ENCODE measurements around the gene NBDY.

DNA sequence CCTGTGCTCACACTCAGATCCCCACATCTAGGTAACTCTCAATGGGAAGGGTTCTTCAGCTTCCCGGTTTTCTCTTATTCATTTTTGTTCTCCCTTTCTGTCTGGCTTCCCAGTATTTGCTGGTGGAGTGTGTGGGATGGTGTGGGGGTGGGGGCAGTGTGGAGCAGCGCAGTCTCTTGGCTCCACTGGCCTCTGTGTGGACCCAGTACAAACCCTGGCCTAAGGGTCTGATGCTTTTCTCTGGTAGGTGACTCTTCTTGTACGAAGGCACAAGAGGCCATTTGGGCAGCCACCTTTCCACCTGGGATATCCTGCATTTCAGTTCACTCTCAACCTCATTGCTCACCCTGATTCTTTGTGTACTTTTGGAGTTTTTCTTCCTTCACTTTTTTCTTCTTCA lies 71.3 kb downstream of the NBDY start:
- TF ChIP-seq, protein P1, sequence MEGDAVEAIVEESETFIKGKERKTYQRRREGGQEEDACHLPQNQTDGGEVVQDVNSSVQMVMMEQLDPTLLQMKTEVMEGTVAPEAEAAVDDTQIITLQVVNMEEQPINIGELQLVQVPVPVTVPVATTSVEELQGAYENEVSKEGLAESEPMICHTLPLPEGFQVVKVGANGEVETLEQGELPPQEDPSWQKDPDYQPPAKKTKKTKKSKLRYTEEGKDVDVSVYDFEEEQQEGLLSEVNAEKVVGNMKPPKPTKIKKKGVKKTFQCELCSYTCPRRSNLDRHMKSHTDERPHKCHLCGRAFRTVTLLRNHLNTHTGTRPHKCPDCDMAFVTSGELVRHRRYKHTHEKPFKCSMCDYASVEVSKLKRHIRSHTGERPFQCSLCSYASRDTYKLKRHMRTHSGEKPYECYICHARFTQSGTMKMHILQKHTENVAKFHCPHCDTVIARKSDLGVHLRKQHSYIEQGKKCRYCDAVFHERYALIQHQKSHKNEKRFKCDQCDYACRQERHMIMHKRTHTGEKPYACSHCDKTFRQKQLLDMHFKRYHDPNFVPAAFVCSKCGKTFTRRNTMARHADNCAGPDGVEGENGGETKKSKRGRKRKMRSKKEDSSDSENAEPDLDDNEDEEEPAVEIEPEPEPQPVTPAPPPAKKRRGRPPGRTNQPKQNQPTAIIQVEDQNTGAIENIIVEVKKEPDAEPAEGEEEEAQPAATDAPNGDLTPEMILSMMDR (IDR thresholded peaks at IDR 0.05) = no peak
- TF ChIP-seq TEAD4 (CRISPR knock-in tag; IDR thresholded peaks at IDR 0.05) (no peak), NR3C1 (CRISPR knock-in tag; conservative IDR thresholded peaks at IDR 0.05; ENCODE audit: low read depth) (no peak), ELF4 (CRISPR knock-in tag; IDR thresholded peaks at IDR 0.05; ENCODE audit: low read depth) (no peak), ZBTB21 (CRISPR knock-in tag; IDR thresholded peaks at IDR 0.05; ENCODE audit: borderline replicate concordance) (no peak), GRHL2 (CRISPR knock-in tag; IDR thresholded peaks at IDR 0.05; ENCODE audit: insufficient replicate concordance, severe bottlenecking) (no peak)
- TF ChIP-seq, protein P2, sequence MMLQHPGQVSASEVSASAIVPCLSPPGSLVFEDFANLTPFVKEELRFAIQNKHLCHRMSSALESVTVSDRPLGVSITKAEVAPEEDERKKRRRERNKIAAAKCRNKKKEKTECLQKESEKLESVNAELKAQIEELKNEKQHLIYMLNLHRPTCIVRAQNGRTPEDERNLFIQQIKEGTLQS (CRISPR knock-in tag; conservative IDR thresholded peaks at IDR 0.05) = no peak
- TF ChIP-seq, protein P3, sequence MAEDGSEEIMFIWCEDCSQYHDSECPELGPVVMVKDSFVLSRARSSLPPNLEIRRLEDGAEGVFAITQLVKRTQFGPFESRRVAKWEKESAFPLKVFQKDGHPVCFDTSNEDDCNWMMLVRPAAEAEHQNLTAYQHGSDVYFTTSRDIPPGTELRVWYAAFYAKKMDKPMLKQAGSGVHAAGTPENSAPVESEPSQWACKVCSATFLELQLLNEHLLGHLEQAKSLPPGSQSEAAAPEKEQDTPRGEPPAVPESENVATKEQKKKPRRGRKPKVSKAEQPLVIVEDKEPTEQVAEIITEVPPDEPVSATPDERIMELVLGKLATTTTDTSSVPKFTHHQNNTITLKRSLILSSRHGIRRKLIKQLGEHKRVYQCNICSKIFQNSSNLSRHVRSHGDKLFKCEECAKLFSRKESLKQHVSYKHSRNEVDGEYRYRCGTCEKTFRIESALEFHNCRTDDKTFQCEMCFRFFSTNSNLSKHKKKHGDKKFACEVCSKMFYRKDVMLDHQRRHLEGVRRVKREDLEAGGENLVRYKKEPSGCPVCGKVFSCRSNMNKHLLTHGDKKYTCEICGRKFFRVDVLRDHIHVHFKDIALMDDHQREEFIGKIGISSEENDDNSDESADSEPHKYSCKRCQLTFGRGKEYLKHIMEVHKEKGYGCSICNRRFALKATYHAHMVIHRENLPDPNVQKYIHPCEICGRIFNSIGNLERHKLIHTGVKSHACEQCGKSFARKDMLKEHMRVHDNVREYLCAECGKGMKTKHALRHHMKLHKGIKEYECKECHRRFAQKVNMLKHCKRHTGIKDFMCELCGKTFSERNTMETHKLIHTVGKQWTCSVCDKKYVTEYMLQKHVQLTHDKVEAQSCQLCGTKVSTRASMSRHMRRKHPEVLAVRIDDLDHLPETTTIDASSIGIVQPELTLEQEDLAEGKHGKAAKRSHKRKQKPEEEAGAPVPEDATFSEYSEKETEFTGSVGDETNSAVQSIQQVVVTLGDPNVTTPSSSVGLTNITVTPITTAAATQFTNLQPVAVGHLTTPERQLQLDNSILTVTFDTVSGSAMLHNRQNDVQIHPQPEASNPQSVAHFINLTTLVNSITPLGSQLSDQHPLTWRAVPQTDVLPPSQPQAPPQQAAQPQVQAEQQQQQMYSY (CRISPR knock-in tag; IDR thresholded peaks at IDR 0.05) = no peak
- TF ChIP-seq, protein P4, sequence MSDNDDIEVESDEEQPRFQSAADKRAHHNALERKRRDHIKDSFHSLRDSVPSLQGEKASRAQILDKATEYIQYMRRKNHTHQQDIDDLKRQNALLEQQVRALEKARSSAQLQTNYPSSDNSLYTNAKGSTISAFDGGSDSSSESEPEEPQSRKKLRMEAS (CRISPR knock-in tag; IDR thresholded peaks at IDR 0.05) = no peak
- TF ChIP-seq, protein P5, sequence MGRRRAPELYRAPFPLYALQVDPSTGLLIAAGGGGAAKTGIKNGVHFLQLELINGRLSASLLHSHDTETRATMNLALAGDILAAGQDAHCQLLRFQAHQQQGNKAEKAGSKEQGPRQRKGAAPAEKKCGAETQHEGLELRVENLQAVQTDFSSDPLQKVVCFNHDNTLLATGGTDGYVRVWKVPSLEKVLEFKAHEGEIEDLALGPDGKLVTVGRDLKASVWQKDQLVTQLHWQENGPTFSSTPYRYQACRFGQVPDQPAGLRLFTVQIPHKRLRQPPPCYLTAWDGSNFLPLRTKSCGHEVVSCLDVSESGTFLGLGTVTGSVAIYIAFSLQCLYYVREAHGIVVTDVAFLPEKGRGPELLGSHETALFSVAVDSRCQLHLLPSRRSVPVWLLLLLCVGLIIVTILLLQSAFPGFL (CRISPR knock-in tag; IDR thresholded peaks at IDR 0.05; ENCODE audit: borderline replicate concordance) = no peak
- TF ChIP-seq, protein P6, sequence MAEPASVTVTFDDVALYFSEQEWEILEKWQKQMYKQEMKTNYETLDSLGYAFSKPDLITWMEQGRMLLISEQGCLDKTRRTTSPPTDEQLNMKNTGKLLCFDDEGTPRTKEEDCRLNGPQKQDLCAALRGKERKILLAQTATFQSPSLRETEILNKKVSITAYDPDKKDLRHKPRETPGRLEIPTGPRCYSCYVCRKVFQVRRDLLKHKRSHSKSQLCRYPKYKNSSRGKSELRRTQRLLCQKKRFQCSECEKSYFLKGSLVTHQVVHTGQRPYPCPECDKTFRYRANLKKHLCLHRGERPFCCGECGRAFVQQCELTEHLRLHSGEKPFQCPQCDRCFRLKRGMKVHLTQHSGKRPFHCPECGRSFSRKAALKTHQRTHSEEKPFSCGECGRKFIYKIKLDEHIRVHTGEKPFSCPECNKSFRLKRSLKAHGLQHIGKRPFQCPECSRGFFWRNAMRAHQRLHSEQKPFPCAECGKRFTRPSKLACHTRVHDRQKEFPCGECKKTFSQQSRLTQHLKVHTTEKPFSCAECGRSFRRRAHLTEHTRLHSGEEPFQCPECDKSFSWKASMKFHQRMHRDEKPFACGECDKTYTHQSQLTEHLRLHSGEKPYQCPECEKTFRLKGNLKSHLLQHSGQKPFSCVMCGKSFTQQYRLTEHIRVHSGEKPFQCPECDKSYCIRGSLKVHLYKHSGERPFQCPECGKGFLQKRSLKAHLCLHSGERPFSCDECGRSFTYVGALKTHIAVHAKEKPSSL (CRISPR knock-in tag; conservative IDR thresholded peaks at IDR 0.05) = no peak
- TF ChIP-seq, protein P7, sequence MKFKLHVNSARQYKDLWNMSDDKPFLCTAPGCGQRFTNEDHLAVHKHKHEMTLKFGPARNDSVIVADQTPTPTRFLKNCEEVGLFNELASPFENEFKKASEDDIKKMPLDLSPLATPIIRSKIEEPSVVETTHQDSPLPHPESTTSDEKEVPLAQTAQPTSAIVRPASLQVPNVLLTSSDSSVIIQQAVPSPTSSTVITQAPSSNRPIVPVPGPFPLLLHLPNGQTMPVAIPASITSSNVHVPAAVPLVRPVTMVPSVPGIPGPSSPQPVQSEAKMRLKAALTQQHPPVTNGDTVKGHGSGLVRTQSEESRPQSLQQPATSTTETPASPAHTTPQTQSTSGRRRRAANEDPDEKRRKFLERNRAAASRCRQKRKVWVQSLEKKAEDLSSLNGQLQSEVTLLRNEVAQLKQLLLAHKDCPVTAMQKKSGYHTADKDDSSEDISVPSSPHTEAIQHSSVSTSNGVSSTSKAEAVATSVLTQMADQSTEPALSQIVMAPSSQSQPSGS (CRISPR knock-in tag; IDR thresholded peaks at IDR 0.05; ENCODE audit: borderline replicate concordance, low read depth) = no peak
- TF ChIP-seq, protein P8, sequence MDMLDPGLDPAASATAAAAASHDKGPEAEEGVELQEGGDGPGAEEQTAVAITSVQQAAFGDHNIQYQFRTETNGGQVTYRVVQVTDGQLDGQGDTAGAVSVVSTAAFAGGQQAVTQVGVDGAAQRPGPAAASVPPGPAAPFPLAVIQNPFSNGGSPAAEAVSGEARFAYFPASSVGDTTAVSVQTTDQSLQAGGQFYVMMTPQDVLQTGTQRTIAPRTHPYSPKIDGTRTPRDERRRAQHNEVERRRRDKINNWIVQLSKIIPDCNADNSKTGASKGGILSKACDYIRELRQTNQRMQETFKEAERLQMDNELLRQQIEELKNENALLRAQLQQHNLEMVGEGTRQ (CRISPR knock-in tag; IDR thresholded peaks at IDR 0.05) = no peak
